T-cell (primary cell): Measurements from ENCODE around the gene FNBP1L. TPM values are rescaled to one million over a fixed set of nuclear protein-coding genes. Genes with fewer than 3 reads are reported as not detected.

ENCODE experiments used
- ATAC-seq, 4 experiments: fragments of 200-7000 bp in 3 of 4; fragments of 150-1000 bp in 1 of 4; cut with Tn5 transposase; replicated peaks in 1 of 4; 1 replicate in 3 of 4; 2 replicates in 1 of 4; pipeline ENCODE4 v1.10.0; 2021; ENCODE audit warnings: moderate library complexity in 3 of 4, mild to moderate bottlenecking in 2 of 4, moderate number of reproducible peaks in 1 of 4
- CTCF ChIA-PET, 2 donors: fragments of 300-600 bp; sonication (Branson Sonifier 250); formaldehyde crosslinking; loops; one replicate each; lab custom pipeline; 2022; ENCODE audit warnings: antibody characterized with exemption in 2 of 2; lab: Charles Lee
- POLR2A ChIA-PET, 2 donors: fragments of 300-600 bp; sonication (Branson Sonifier 250); formaldehyde crosslinking; loops; one replicate each; lab custom pipeline; 2022; ENCODE audit warnings: antibody characterized with exemption in 2 of 2; lab: Charles Lee
- DNase-seq, 35 experiments: peaks; one replicate each; pipeline versions ENCODE4 v3.0.0 to v3.0.0-alpha.2; 2013 to 2023
- H3K27ac ChIP-seq: one replicate; pipeline ENCODE4 v1.5.1; 2013; ENCODE audit warnings: low read length
- H3K27me3 ChIP-seq, 2 experiments: replicated peaks in 1 of 2; 1 replicate in 1 of 2; 2 replicates in 1 of 2; pipeline versions ENCODE4 v1.6.1 to v1.7.0; 2013; ENCODE audit warnings: low read length in 1 of 2, mixed read lengths in 1 of 2; ENCODE audit not compliant: control insufficient read depth in 2 of 2, insufficient read depth in 2 of 2; ENCODE audit errors: extremely low read depth in 1 of 2
- H3K36me3 ChIP-seq, 2 donors: 1 replicate in 1 of 2; 2 replicates in 1 of 2; pipeline versions ENCODE4 v1.6.1 to v1.7.0; 2013; ENCODE audit warnings: low read length in 1 of 2; ENCODE audit not compliant: control insufficient read depth in 2 of 2, insufficient read depth in 1 of 2; ENCODE audit errors: extremely low read depth in 1 of 2
- H3K4me1 ChIP-seq, 2 experiments: 1 replicate in 1 of 2; 2 replicates in 1 of 2; pipeline versions ENCODE4 v1.6.1 to v1.7.0; 2013; ENCODE audit warnings: low read length in 2 of 2, mixed read lengths in 1 of 2; ENCODE audit not compliant: insufficient read depth in 2 of 2, control insufficient read depth in 1 of 2; ENCODE audit errors: extremely low read depth in 1 of 2
- H3K4me3 ChIP-seq, 2 donors: 1 replicate in 1 of 2; 2 replicates in 1 of 2; pipeline versions ENCODE4 v1.5.1 to v1.7.0; 2013; ENCODE audit warnings: mild to moderate bottlenecking in 2 of 2, low read length in 1 of 2, moderate library complexity in 1 of 2; ENCODE audit not compliant: control insufficient read depth in 1 of 2; ENCODE audit errors: extremely low read depth in 1 of 2
- H3K9me3 ChIP-seq: 2 replicates; pipeline ENCODE4 v1.7.0; 2013
- H3K27ac Mint-ChIP-seq, 2 donors: one replicate each; pipeline ENCODE4 v1.8.0; 2020 to 2021; ENCODE audit warnings: mild to moderate bottlenecking in 2 of 2, mixed read lengths in 2 of 2
- H3K27me3 Mint-ChIP-seq, 2 donors: one replicate each; pipeline ENCODE4 v1.8.0; 2021 to 2022; ENCODE audit warnings: mixed read lengths in 2 of 2
- H3K36me3 Mint-ChIP-seq: one replicate; pipeline ENCODE4 v1.8.0; 2021; ENCODE audit warnings: mixed read lengths
- H3K4me1 Mint-ChIP-seq, 3 donors: one replicate each; pipeline ENCODE4 v1.8.0; 2020 to 2022; ENCODE audit warnings: mixed read lengths in 3 of 3, mild to moderate bottlenecking in 1 of 3
- H3K4me3 Mint-ChIP-seq, 3 donors: one replicate each; pipeline ENCODE4 v1.8.0; 2020 to 2022; ENCODE audit warnings: mild to moderate bottlenecking in 3 of 3, mixed read lengths in 3 of 3, moderate library complexity in 3 of 3
- H3K9me3 Mint-ChIP-seq, 3 donors: one replicate each; pipeline ENCODE4 v1.8.0; 2020 to 2022; ENCODE audit warnings: mixed read lengths in 3 of 3
- WGBS: methylation state at CpG from one replicate; pipeline ENCODE4 v1.1.5; 2013; ENCODE audit warnings: missing lambda C conversion rate; ENCODE audit not compliant: insufficient coverage; 5-methylcytosine and 5-hydroxymethylcytosine counted together
- total RNA-seq, 35 experiments: library from RNA in 6 of 35; stranded (reverse) in 6 of 35; fragments of 120-200 nt in 1 of 35; gene quantifications; one replicate each; pipeline versions ENCODE4 v1.2.1 to v1.2.4 and lab custom pipeline; 2013 to 2026

The FNBP1L gene
- total RNA-seq, 5 donors from 2014 or later (not counting 1 experiment from before 2014, with no cell fraction given): 1.2 to 3.2 (median 1.6) TPM

DNA sequence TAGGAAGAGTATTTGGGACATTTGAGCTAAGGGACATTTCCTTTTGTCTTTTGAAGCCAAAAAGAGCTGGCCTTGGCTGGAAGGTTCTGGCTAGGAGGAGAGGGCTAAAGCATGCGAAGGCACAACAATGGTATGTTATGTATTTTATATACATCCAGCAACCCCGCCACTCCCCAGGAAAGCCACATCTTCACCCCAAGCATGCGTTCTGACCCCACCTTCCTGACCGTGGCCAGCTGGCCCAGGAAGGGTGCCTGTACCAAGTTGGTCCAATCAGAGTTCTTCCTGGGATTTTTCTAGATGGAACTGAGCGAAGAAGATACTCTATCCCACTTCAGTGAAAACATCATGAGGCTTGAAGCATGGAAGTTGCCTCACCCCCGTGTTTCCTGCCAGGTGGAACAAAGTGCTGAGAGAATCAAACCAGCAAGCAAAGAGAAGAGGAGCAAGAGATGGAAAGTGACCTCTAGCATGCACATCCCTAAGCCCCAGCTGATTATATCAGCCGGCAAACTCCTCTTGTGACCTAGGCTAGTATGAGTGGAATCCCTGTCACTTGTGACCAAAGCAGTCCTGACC is 151.0 kb downstream of the FNBP1L start:
- POLR2A ChIA-PET: no interaction called here
- H3K36me3 Mint-ChIP-seq: no peaks in the 10 kb centered on the region
- H3K4me3 Mint-ChIP-seq: no peak overlapping the region
- H3K27ac Mint-ChIP-seq: no peak overlapping the region
- no peak overlapping the region for H3K4me3 ChIP-seq
- DNase-seq: no peak
- no peaks in the 10 kb centered on the region for H3K4me1 Mint-ChIP-seq
- H3K27ac ChIP-seq: no peak overlapping the region
- no peaks in the 10 kb centered on the region for H3K4me1 ChIP-seq
- H3K36me3 ChIP-seq: no peaks in the 10 kb centered on the region
- H3K9me3 Mint-ChIP-seq: no peaks in the 10 kb centered on the region
- peaks cover 0 to 6% of the 10 kb centered on the region in 2 experiments for H3K27me3 ChIP-seq
- WGBS: 86% methylated on average over 2 of the region's 7 CpGs
- no peaks in the 10 kb centered on the region for H3K27me3 Mint-ChIP-seq
- CTCF ChIA-PET: interaction anchor here in 1 of 2 donors (0.5 kb wide), 1 partner anchor 119 kb away, joined by 4 read pairs; no protein-coding TSS in a partner anchor
- no peaks in the 10 kb centered on the region for H3K9me3 ChIP-seq
- no peak for ATAC-seq

DNA sequence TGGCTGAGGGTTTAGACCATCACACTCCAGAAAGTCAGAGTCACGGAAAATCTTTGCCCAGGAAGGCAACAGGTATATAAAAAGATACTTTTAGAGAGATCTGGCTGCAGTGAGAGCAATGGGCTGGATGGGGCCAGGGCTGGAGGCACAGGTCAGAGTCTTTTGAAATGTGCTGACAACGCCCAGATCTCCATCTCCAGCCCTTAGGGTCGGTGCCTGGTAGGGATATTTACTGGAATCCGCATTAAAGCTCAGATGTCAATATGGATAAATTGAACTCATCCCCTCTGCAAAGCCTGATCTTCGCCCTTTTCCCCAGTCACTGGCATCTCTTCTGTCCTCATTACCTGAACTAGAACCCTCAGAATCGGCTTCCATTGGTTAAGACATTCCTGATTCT is 151.6 kb downstream of the FNBP1L start:
- Histone ChIP-seq H3K27me3 (peaks cover 0 to 6% of the 10 kb centered on the region in 2 experiments), H3K36me3 (no peaks in the 10 kb centered on the region), H3K4me1 (no peaks in the 10 kb centered on the region), H3K4me3 (no peak overlapping the region), H3K27ac (no peak overlapping the region), H3K9me3 (no peaks in the 10 kb centered on the region)
- Mint-ChIP-seq H3K4me1 (no peaks in the 10 kb centered on the region), H3K27me3 (no peaks in the 10 kb centered on the region), H3K36me3 (no peaks in the 10 kb centered on the region), H3K4me3 (no peak overlapping the region), H3K27ac (no peak overlapping the region), H3K9me3 (no peaks in the 10 kb centered on the region)
- no peak for DNase-seq
- ChIA-PET POLR2A (no interaction called here), CTCF (interaction anchor here in 1 of 2 donors (0.6 kb wide), 1 partner anchor 1673 kb away, joined by 4 read pairs; no protein-coding TSS in a partner anchor)
- 83% methylated on average over 6 of the region's 6 CpGs for WGBS
- no peak for ATAC-seq

DNA sequence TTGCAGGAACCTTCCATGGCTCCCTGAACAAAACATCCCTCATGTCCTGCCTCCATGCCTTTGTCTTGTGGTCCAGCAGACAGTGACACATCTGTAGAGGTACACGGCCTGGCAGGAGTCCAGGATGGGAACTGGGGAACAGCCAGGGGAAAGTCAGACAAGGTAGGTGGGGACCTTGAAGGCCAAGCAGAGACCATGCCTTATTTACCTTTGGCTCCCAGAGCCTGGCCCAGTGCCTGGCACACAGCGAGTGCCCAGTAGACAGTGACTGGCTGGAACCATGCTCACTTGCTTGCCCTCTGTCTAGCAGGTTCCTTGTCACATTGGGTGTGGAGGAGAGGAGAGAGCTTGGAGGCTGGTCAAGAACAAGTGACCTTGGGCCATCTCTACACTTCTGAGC is 152.7 kb downstream of the FNBP1L start:
- H3K36me3 ChIP-seq: no peaks in the 10 kb centered on the region
- Mint-ChIP-seq H3K36me3 (no peaks in the 10 kb centered on the region), H3K4me1 (no peaks in the 10 kb centered on the region), H3K9me3 (no peaks in the 10 kb centered on the region), H3K27ac (no peak overlapping the region), H3K27me3 (no peaks in the 10 kb centered on the region), H3K4me3 (no peak overlapping the region)
- POLR2A ChIA-PET: no interaction called here
- no peak for DNase-seq
- no peak overlapping the region for H3K4me3 ChIP-seq
- H3K27me3 ChIP-seq: peaks cover 0 to 6% of the 10 kb centered on the region in 2 experiments
- H3K9me3 ChIP-seq: no peaks in the 10 kb centered on the region
- no peak overlapping the region for H3K27ac ChIP-seq
- WGBS: 91% methylated on average over 2 of the region's 2 CpGs
- no peaks in the 10 kb centered on the region for H3K4me1 ChIP-seq
- ATAC-seq: no peak
- CTCF ChIA-PET: no interaction called here

DNA sequence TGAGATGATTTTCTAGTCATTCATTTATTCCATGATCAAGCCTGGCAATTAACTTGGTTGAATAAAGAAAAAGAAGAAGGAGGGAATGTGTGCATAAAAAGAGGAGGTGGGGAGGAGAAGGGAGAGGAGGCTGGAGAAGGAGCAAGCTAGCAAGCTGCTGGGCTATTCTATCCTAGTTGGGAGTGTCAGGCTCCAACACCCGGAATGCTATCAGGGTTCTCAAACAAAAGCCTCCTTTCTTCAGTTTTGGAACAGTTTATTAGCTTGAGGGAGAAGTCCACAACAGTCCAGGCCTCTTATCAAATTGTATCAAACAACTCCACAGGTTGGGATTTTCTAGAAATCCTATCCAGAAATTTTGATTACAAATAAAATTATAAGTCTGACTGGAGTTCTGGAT is 153.8 kb downstream of the FNBP1L start:
- no peaks in the 10 kb centered on the region for H3K4me1 ChIP-seq
- CTCF ChIA-PET: interaction anchor here in 1 of 2 donors (0.7 kb wide), 1 partner anchor 173 kb away, joined by 3 read pairs; no protein-coding TSS in a partner anchor
- no peaks in the 10 kb centered on the region for H3K36me3 ChIP-seq
- Mint-ChIP-seq H3K27me3 (no peaks in the 10 kb centered on the region), H3K36me3 (no peaks in the 10 kb centered on the region), H3K27ac (no peak overlapping the region), H3K4me1 (no peaks in the 10 kb centered on the region), H3K9me3 (no peaks in the 10 kb centered on the region), H3K4me3 (no peak overlapping the region)
- no peak overlapping the region for H3K4me3 ChIP-seq
- H3K27ac ChIP-seq: no peak overlapping the region
- H3K9me3 ChIP-seq: no peaks in the 10 kb centered on the region
- peaks cover 0 to 6% of the 10 kb centered on the region in 2 experiments for H3K27me3 ChIP-seq
- no CpG with 5 or more reads among the region's 1 CpG for WGBS
- ATAC-seq: no peak
- POLR2A ChIA-PET: no interaction called here
- no peak for DNase-seq

DNA sequence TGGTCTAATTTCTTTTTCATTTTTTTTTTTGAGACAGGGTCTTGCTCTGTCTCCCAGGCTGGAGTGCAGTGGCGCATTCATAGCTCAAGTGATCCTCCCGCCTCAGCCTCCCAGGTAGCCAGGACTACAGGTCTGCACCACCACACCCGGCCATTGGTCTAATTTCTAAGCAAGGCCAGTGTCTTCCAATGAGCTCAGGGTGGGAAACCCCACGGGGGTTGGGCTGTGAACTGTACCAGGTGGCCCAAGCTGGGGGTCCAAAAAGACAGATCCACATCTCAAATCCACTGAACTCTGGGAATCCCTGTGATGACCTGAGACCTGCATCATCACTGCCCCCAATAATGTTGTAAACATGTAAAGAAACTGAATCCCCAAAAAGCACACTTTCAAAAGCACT is 154.2 kb downstream of the FNBP1L start:
- Histone ChIP-seq H3K27ac (no peak overlapping the region), H3K27me3 (peaks cover 0 to 6% of the 10 kb centered on the region in 2 experiments), H3K36me3 (no peaks in the 10 kb centered on the region), H3K9me3 (no peaks in the 10 kb centered on the region), H3K4me1 (no peaks in the 10 kb centered on the region), H3K4me3 (no peak overlapping the region)
- ATAC-seq (no peak), DNase-seq (no peak)
- no peaks in the 10 kb centered on the region for H3K27me3 Mint-ChIP-seq
- H3K27ac Mint-ChIP-seq: no peak overlapping the region
- CTCF ChIA-PET: interaction anchor here in 1 of 2 donors (0.7 kb wide), 1 partner anchor 173 kb away, joined by 3 read pairs; no protein-coding TSS in a partner anchor
- H3K4me3 Mint-ChIP-seq: no peak overlapping the region
- POLR2A ChIA-PET: no interaction called here
- H3K4me1 Mint-ChIP-seq: no peaks in the 10 kb centered on the region
- no peaks in the 10 kb centered on the region for H3K36me3 Mint-ChIP-seq
- no peaks in the 10 kb centered on the region for H3K9me3 Mint-ChIP-seq
- 86% methylated on average over 3 of the region's 4 CpGs for WGBS

DNA sequence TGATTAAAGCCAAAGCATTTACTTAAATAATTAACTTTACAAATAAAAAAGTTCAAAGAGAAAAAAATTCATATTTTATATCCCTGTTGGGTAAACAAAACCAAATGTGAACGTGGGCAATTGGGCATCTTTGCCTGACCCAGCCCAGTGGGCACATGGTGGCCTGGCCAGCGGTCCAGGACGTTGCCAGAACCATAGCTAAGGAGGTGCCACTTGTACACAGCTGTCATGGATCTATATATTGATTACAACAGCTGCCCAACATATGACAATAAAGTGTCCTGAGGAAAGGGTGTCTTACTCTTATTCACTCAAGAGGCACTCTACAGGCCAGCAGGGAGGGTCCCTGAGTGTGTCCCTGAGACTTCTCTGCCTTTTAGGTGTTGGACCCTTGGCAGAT is 155.2 kb downstream of the FNBP1L start:
- Histone ChIP-seq H3K4me3 (no peak overlapping the region), H3K9me3 (no peaks in the 10 kb centered on the region), H3K27me3 (peaks cover 0 to 9% of the 10 kb centered on the region in 2 experiments), H3K36me3 (no peaks in the 10 kb centered on the region), H3K27ac (no peak overlapping the region), H3K4me1 (no peaks in the 10 kb centered on the region)
- no peak for DNase-seq
- WGBS: 80% methylated on average over 2 of the region's 3 CpGs
- ChIA-PET CTCF (no interaction called here), POLR2A (no interaction called here)
- peaks cover 0 to 3% (median 2%) of the 10 kb centered on the region in 3 donors for H3K4me1 Mint-ChIP-seq
- no peaks in the 10 kb centered on the region for H3K9me3 Mint-ChIP-seq
- no peak overlapping the region for H3K4me3 Mint-ChIP-seq
- ATAC-seq: no peak
- no peaks in the 10 kb centered on the region for H3K27me3 Mint-ChIP-seq
- no peak overlapping the region for H3K27ac Mint-ChIP-seq
- no peaks in the 10 kb centered on the region for H3K36me3 Mint-ChIP-seq
